NCI-H187 treated with DMSO at 0.1 percent for 48 hours (cell line): Measurements from ENCODE around the gene HEMGN.

Experiments used
- DNase-seq: peaks from one replicate; lab custom pipeline; 2025; lab: John Stamatoyannopoulos, UW

The HEMGN gene

GRCh38 chr9:97895695-97896332 is 42.2 kb downstream of the HEMGN start:
- no peak for DNase-seq

- no peak for DNase-seq
These were observed 42.8 kb downstream of the HEMGN start for GRCh38 chr9:97895211-97895610.

- no peak for DNase-seq
These were observed 45.6 kb downstream of the HEMGN start for GRCh38 chr9:97892421-97892820.

GRCh38 chr9:97891736-97892135 is 46.2 kb downstream of the HEMGN start:
- DNase-seq = no peak

- DNase-seq = no peak
These were observed 47.8 kb downstream of the HEMGN start for GRCh38 chr9:97889941-97890887.

- no peak for DNase-seq
These were observed 57.6 kb downstream of the HEMGN start for GRCh38 chr9:97880336-97880735.
